ENCODE data around the gene FCN3.

- no peak for TF ChIP-seq ATF6 (CRISPR knock-in tag; IDR thresholded peaks at IDR 0.05)
- TF ChIP-seq CTCF (IDR thresholded peaks at IDR 0.05 in 2 of 3, conservative IDR thresholded peaks at IDR 0.05 in 1 of 3; ENCODE audit: insufficient read depth in 2 of 3, low read depth in 1 of 3, low read length in 3 of 3) = peak; percentile 38 to 50 (median 42); a peak in 4 of 6 replicates
- no peak for TF ChIP-seq CEBPG (CRISPR knock-in tag; IDR thresholded peaks at IDR 0.05)
- TF ChIP-seq CEBPG (tag; conservative IDR thresholded peaks at IDR 0.05 in 1 of 2, IDR thresholded peaks at IDR 0.05 in 1 of 2) = no peak
- TF ChIP-seq NR2C1 (IDR thresholded peaks at IDR 0.05) = no peak
- no peak for TF ChIP-seq NR2C1 (tag; IDR thresholded peaks at IDR 0.05)
- no peak for TF ChIP-seq ZNF124 (CRISPR knock-in tag; IDR thresholded peaks at IDR 0.05)
- no peak for TF ChIP-seq E2F4 (CRISPR knock-in tag; IDR thresholded peaks at IDR 0.05; ENCODE audit: low read depth)
- TF ChIP-seq ELF4 (CRISPR knock-in tag; IDR thresholded peaks at IDR 0.05) = no peak
- no peak for TF ChIP-seq JUND (IDR thresholded peaks at IDR 0.05; ENCODE audit: borderline replicate concordance, low read depth, low read length)
- TF ChIP-seq JUND (tag; IDR thresholded peaks at IDR 0.05; ENCODE audit: borderline replicate concordance, low read depth, low read length) = no peak
- no peak for TF ChIP-seq RNF2 (IDR thresholded peaks at IDR 0.05)
Observed at GRCh38 chr1:27402349-27402754, 27.7 kb upstream of the FCN3 start.
